GM12872 (cell line): ENCODE data around the gene PRR16.

Experiments
- TF ChIP-seq, protein P1 (sequence below): IDR thresholded peaks from 3 replicates; pipeline ENCODE4 v1.5.1; 2011; ENCODE audit warnings: low read depth, mild to moderate bottlenecking, low read length, moderate library complexity; ENCODE audit not compliant: insufficient read depth

The PRR16 gene

DNA sequence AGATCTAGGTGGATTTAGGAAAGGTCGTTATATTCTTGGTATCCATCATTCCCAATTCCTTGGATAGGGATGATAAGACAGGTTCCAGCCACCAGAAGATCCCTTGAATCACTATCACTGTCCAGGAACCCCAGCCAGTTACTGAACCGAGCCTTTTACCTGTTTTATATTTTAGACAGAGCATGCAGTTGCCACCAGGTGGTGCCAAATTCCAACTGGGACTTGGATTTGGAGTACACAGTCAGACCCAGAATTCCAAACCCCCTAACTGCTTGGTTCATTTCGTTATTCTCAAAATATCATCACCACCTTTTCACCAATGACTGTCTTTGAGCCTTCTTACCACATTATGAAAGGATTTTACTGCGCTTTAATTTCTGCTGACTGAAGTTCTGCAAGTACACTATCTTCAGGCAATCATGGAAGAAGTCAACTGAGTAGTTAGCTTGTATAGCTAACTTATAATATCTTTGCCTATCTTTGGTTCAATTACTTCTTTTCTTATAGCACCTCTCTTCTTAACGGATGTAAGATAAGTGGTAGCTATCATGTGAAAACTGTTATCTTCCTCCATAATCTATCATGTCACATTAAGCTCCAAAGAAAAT, 191.8 kb downstream of the PRR16 start:
- TF ChIP-seq, protein P1, sequence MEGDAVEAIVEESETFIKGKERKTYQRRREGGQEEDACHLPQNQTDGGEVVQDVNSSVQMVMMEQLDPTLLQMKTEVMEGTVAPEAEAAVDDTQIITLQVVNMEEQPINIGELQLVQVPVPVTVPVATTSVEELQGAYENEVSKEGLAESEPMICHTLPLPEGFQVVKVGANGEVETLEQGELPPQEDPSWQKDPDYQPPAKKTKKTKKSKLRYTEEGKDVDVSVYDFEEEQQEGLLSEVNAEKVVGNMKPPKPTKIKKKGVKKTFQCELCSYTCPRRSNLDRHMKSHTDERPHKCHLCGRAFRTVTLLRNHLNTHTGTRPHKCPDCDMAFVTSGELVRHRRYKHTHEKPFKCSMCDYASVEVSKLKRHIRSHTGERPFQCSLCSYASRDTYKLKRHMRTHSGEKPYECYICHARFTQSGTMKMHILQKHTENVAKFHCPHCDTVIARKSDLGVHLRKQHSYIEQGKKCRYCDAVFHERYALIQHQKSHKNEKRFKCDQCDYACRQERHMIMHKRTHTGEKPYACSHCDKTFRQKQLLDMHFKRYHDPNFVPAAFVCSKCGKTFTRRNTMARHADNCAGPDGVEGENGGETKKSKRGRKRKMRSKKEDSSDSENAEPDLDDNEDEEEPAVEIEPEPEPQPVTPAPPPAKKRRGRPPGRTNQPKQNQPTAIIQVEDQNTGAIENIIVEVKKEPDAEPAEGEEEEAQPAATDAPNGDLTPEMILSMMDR = peak; percentile 69

DNA sequence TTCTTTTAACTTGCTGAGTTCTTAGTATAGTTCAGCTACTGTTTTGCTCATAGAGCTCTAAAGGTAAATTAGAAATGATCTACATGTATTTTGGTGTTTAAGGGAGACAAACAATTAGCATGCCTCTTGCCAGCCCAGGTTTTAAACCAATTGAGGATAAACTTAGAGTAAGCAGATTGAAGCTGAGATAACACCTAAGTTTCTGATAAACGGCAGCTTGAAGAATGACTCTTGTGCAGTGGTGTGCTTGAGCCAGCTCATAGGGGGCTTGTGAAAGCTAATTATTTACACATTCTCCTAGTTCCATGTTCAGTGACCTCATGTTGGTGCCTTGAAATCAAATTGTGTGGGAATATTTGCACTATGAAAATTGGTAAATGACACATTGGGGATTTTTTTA, 193.0 kb downstream of the PRR16 start:
- TF ChIP-seq, protein P1 = no peak

DNA sequence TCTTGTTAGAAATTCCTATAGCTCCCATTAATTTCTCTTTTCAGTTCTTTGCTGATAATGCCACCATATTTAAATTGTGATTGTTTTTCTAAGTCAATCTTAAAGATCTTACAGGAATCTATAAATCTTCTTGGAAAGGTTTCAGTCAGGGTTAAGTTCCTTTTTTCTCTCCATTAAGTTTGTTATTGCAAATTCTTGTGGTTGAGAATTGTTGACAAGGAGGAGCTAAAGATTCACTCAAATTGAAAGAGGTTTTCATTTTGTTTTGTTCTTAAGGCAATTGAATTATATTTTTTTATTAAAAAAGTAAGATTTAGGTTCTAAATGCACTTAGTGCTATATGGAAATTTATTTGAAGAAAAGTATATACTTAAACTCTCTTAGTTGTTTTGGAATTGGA, 213.4 kb downstream of the PRR16 start:
- TF ChIP-seq, protein P1 = no peak

DNA sequence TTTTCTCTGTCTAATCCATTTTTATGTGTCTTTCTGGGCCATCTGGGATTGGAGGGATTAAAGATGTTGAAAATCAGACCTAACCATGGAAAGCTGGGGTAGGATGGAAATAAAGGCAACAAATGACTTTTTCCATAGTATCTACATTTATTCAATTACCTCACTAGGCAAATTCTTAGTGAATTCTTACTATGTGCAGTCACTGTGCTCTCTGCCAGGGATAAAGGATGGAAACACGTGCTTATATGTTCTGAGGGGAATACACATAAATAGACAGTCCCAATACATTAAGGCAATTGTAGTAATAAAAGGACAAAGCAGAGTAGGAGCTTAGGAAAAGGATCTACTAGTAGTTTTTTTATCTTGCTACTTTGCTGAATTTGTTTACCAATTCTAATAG, 214.2 kb downstream of the PRR16 start:
- TF ChIP-seq, protein P1 = no peak

DNA sequence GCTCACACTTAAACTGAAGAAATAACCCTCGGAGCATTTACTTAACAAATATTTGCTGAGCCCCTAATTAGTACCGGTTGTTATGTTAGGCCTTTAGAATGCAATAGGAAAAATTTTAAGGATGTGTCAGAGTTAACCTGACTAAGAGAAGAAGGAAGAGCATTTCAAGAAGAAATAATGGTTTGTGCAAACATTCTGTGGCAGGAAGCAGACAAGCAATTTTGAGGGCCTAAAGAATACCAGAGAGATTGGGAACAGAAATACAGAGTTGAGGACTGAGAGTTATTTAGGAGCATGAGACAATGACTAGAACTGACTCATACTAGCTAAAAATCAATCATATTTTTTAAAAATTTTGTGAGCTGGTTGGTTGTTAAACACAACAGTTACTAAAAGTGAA, 218.8 kb downstream of the PRR16 start:
- TF ChIP-seq, protein P1 = no peak

DNA sequence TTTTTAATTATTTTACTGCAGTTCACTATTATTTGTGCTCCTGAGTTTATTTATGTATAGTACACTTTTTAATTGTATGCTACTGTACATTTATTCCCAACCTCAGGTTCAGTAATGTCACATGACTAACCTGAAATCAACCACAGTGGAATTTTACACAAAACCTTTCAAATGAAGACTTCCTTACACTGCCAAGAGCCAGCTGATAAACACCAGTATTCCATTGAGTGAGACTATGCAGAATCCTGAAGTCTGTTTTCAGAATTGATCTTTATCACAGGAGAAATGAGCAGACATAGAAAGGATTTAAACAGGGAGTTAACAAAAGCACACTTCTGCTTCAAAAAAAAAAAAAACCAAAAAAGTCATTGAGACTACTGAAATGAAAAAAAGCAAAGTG, 219.5 kb downstream of the PRR16 start:
- TF ChIP-seq, protein P1 = no peak

DNA sequence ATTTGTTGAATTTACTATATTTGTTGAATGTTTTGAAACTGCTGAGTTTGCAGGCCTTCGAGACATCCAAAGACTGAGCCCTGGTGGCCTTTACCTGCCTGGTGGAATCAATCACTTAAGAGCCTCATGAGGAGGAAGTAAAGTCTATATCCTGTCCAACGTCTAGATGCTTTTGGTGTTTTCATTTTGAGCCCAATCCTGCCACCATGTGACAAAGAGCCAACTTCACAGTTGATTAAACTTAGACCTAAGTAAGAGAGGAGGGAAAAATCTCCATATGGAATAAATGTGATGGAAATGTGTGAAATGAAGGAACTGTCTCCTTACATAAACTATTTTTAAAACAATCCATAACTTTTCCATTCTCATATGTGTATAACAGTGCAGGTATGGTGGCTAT, 220.1 kb downstream of the PRR16 start:
- TF ChIP-seq, protein P1 = no peak
